ENCODE data around the gene FAM20C.

FAM20C gene

DNA sequence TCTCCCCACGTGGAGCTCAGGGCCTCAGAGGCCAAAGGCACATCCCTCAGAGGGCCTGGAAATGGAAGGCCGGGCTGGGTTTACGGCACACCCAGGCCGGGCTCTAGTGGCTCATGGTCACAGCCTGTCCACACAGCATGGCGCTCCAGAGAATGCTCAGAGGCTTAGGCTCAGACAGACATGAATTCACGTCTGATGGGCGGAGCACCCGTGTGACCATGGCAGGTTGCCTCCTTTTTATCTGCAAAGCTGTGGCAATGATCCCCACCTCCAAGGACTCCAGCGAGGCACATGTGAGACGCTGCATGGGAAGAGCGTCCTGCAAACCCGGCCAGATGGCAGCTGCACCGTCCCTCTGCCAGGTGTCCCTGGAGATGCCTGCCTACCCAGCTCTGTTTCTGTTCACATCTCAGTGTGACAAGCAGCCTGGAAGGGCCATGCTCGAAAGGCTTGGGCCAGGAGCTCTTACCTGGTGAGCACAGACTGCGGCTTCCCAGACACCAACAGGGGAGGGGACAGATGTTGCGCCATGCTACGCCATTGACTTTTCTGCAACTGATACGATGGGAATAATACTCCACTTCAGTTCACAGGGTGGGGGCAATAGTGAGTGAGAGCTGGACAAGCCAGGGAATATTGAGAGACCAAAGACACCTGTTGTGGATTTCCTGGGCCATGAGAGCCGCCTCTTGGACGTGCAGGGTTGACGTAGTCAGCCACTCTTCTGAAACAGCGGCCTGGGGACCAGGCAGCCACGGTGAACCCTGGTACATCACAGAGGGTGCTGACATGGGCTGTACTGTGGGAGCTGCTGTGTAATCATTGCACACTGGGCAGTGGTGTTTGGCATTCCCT lies 34.4 kb upstream of the FAM20C start:
- H3K27ac ChIP-seq, result no peak overlapping the region
- no peak for DNase-seq (ENCODE audit: low read depth, low spot score)

GRCh38 chr7:158771-159170 lies 33.6 kb upstream of the FAM20C start:
- DNase-seq (ENCODE audit: low read depth, low spot score), result no peak
- H3K27ac ChIP-seq, result no peak overlapping the region

GRCh38 chr7:159370-160270 lies 32.8 kb upstream of the FAM20C start:
- H3K27ac ChIP-seq, result no peak overlapping the region
- DNase-seq (ENCODE audit: low read depth, low spot score), result no peak

- no peak overlapping the region for H3K27ac ChIP-seq
- DNase-seq (ENCODE audit: low read depth, low spot score), result no peak
Observed at GRCh38 chr7:160958-161725, 31.2 kb upstream of the FAM20C start.

DNA sequence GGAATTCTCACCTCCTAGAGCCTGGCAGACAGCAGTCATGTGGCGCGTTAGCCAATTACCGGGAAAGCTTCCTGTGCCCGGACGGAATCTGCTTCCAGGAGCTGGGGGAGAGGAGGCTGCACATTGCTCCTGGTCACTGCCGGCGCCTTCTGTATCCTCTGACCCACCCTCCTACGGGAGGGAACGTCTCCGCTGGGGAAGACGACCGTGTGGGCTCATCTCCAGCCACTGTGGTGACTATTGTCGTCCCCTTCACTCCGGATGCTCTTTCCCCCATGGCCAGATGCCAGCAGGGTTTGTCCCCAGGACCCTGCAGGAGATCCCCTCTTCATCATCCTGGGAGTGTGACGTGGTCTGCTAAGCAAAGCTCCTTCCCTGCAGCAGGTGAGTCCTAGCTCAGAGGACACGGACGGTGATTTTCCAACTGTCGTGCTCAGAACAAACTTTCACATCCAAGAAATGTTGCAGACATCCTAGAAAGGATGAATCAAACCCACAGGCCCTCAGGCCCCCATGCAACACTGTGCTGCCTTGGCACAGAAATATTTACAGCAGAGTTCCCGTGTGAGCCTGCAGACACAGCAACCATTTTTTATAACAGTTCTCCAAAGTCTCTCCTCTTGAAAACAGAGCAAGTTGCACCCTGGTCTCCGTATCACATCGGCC lies 29.6 kb upstream of the FAM20C start:
- DNase-seq (ENCODE audit: low read depth, low spot score), result no peak

DNA sequence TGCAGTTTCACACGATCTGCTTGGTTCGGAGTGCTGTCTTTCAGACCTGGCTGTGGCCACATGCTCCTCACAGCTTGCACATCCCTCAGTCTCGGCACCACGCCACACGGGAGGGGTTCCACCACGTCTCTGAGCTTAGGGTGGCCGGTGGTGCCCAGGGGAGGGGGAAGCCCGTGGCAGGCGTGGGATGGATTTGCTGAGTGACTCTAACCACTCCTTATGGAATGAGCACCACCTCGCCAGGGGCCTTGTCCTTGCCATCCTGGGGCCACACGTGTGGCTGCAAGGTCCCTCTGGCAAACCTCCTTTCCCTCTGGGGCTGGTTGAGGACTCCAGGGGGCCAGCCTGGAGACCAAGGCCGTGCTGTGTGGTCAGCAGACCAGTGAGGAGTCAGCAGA lies 29.1 kb upstream of the FAM20C start:
- no peak for DNase-seq (ENCODE audit: low read depth, low spot score)
- H3K27ac ChIP-seq, result no peak overlapping the region

More for the DNA sequence above, 29.6 kb upstream of the FAM20C start:
- H3K27ac ChIP-seq, result no peak overlapping the region

DNA sequence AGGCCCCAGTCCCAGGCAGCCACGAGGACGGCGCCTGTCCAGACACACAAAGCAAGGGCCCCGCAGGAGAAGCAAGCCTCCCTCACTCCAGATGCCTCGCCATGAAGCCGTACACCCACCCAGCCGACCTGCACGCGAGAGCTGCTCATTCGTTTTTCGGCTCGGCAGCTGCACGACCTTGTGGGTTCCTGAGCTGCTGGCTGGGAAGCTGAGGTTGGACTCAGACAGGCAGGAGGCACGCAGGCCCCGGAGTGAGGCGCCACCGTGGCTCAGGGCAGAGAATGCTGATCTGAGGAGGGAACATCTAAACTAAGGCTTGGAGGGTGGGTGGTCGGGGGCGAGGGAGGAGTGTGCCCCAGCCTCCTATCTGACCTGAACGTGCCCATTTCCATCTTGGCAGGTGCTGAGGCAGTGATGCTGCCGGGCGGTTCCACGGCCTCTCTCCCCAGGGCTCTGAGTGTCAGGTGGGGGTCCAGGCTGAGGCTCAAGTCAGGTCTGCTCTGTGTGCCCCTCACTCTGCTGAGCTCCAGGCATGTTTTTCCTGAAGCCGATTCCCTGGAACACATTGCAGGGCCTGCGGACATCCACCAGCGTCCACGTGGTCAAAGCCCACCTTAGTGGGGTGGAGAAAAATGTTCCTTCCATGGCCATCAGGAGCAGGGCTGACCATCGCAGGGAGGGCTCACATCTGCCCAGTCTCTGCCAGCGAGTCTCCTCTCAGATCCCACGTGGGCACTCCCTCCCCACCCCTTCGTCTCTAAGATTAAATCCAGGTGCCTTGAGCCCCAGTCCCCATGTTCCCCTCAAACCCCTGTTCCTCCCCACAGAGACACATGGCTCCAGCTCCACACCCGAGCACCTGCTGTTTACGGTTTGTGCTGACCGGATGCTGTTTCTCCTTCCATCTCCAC lies 28.1 kb upstream of the FAM20C start:
- no peak overlapping the region for H3K27ac ChIP-seq
- DNase-seq (ENCODE audit: low read depth, low spot score), result no peak

- no peak overlapping the region for H3K27ac ChIP-seq
- DNase-seq (ENCODE audit: low read depth, low spot score), result no peak
Observed at GRCh38 chr7:164882-165660, 27.3 kb upstream of the FAM20C start.

GRCh38 chr7:165661-166337 lies 26.6 kb upstream of the FAM20C start:
- H3K27ac ChIP-seq, result no peak overlapping the region
- DNase-seq (ENCODE audit: low read depth, low spot score), result no peak

DNA sequence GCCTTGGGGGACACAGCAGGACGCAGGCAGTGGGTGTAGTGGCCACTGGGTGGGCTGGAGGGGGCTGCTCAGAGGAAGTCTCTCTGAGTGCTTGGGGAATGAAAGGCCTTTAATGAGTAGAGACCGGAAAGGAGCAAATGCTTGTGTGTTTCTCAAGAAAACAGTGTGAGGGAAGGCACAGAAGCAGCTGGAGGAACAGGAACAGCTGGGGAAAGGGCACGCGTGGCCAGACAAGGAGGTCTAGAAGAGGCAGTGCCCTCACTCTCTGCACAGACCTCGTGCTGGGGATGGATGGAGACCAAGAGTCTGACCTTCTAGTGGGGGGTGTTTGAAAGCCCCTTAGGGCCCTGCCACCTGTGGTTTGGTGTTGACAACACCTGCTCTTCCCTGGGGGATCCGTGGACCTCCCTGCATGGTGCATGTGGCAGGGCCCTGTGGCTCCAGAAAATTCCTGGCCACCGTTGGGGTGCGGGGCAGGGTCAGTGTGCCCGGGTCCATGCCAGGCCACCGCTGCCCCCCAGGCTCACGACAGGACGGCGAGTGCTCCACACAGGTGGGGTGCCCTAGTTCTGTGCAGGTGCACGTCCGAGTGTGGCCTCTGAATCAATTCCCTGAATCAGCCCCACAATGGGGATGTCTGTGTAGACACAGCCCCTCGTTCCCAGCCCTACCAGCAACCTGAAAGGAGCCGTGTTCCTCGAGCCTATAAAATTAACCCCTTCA lies 25.9 kb upstream of the FAM20C start:
- H3K27ac ChIP-seq, result no peak overlapping the region
- DNase-seq (ENCODE audit: low read depth, low spot score), result no peak

- no peak for DNase-seq (ENCODE audit: low read depth, low spot score)
- no peak overlapping the region for H3K27ac ChIP-seq
Observed at GRCh38 chr7:167090-167855, 25.1 kb upstream of the FAM20C start.

- DNase-seq (ENCODE audit: low read depth, low spot score), result no peak
- no peak overlapping the region for H3K27ac ChIP-seq
Observed at GRCh38 chr7:167976-168791, 24.2 kb upstream of the FAM20C start.

DNA sequence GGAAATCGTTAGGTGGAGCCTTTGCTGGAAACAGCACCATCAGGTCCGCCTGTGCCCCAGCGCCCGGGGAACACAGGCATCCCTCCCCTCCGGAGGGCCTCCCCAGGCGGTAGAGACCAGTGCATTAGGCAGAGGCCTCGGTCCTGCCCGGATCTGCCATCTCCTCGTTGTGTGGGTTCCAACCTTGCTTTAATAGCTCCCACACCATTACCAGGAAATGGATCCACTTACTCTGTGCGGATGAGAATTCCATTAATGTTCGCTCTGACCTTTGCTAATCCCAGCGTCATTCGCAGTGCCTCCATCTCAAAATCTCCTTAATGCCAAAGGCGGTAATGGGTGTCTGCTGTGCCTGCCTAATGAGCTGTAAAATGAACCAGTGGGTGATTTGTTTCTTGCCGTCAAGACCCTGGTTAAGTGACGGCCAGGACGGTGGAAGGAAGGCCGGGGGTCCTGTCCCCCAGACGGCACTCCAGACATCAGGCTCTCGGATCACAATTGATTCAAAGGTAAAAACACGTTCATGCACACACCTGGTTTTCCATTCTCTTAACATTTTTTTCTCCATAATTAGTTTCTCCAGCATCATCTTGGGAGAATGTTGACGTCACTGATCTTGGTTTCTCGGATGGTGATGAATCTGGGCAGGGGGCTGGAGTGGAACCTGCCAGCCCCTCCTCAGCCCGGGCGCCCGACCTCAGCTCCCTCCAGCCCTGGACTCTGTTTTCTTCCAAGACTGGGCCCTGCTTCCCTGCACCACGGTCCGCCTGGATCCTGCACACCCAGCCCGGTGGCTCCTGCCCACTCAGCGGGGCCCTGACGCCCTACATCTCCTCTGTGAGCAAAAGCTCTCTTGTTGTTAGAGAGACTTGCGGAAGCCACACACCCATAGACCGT lies 22.8 kb upstream of the FAM20C start:
- H3K27ac ChIP-seq, result no peak overlapping the region
- DNase-seq (ENCODE audit: low read depth, low spot score), result no peak

DNA sequence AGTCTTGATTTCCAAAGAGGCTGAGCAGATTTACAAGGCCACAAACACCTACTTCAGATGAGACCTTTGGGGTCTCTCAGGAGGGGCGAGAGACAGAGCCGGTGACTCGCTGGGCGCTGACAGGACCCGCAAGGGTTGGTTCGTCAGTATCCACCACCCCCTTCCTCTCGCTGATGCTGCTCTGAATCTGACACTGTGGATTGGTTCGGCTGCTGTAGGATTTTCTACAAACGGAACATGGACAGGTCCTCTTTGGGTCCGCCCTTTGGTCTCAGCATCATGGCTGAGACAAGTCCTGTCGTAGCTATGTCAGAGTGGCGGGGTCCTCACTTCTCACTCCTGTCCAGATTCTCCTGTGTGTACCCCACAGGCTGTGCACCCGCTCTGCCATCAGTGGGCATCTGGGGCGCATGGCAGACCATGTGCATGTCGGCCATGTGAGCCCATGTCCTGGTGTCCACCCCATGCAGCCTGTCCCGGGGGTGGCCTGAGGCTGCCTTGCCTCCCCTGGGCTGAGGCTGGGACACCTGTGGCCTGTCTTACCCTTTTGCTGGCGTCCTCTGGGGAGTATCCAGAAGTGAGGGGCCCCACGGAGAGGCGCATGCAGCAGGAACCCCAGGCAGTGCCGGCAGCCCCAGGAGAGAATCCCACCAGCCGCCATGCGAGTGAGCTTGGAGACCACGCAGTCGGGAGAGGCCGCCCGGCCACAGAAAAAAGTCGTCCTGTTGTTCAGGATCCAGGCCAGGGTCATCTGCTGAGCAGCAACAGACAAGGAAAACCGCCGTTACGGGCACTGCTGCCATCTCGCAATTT lies 21.6 kb upstream of the FAM20C start:
- H3K27ac ChIP-seq, result no peak overlapping the region
- no peak for DNase-seq (ENCODE audit: low read depth, low spot score)

Data from epithelial cell of prostate (primary cell).